Naive thymus-derived CD8-positive, alpha-beta T cell (primary cell): ENCODE results near the gene ARPC5. TPM values are rescaled to one million over a fixed set of nuclear protein-coding genes. Genes with fewer than 3 reads are reported as not detected.
"Not testable (repeated sequence)": the region's sequence is repeated elsewhere in the genome, so short reads cannot be mapped to it uniquely, and the experiment has no call there.

Experiments used
- ATAC-seq, 2 donors: fragments of 150-1000 bp; cut with Tn5 transposase in 1 of 2; sonication (Bioruptor Pico), chemical (Tn5 transposase) in 1 of 2; 1 replicate in 1 of 2; 2 replicates in 1 of 2; pipeline ENCODE4 v1.10.0; 2021; ENCODE audit warnings: mild to moderate bottlenecking in 2 of 2, moderate library complexity in 2 of 2
- POLR2A ChIA-PET: fragments of 350-600 bp; sonication (Branson Sonifier 250); formaldehyde crosslinking; loops from one replicate; lab custom pipeline; 2021; ENCODE audit warnings: antibody characterized with exemption; lab: Charles Lee
- DNase-seq, 10 donors: peaks; one replicate each; pipeline versions ENCODE4 v3.0.0 to v3.0.0-alpha.2; 2020 to 2022
- H3K27ac Mint-ChIP-seq, 10 donors: one replicate each; pipeline ENCODE4 v1.8.0; 2020 to 2022; ENCODE audit warnings: mild to moderate bottlenecking in 10 of 10, mixed read lengths in 10 of 10, moderate library complexity in 4 of 10, inconsistent platforms in 1 of 10
- H3K27me3 Mint-ChIP-seq, 5 donors: one replicate each; pipeline ENCODE4 v1.8.0; 2021 to 2022; ENCODE audit warnings: mixed read lengths in 5 of 5
- H3K36me3 Mint-ChIP-seq, 3 donors: one replicate each; pipeline ENCODE4 v1.8.0; 2020 to 2022; ENCODE audit warnings: mixed read lengths in 3 of 3, mild to moderate bottlenecking in 2 of 3, inconsistent platforms in 1 of 3
- H3K4me1 Mint-ChIP-seq, 4 donors: one replicate each; pipeline ENCODE4 v1.8.0; 2021 to 2022; ENCODE audit warnings: mixed read lengths in 4 of 4
- H3K4me3 Mint-ChIP-seq, 10 donors: one replicate each; pipeline ENCODE4 v1.8.0; 2020 to 2022; ENCODE audit warnings: mild to moderate bottlenecking in 10 of 10, mixed read lengths in 10 of 10, moderate library complexity in 6 of 10, inconsistent platforms in 1 of 10
- H3K9me3 Mint-ChIP-seq, 9 donors: one replicate each; pipeline ENCODE4 v1.8.0; 2020 to 2022; ENCODE audit warnings: mixed read lengths in 9 of 9, mild to moderate bottlenecking in 3 of 9, inconsistent platforms in 1 of 9, moderate library complexity in 1 of 9
- polyA plus RNA-seq, 3 donors: library from polyadenylated mRNA; unstranded; fragments of 300-500 nt; fragmentation: Illumina TruSeq; gene quantifications; one replicate each; pipeline ENCODE4 v1.2.3, GENCODE V29; 2021
- total RNA-seq, 8 experiments: library from RNA in 2 of 8; stranded (reverse) in 2 of 8; gene quantifications; one replicate each; pipeline ENCODE4 v1.2.3 and lab custom pipeline; 2021 to 2026

The ARPC5 gene
- total and polyA plus RNA-seq, 5 experiments from 2014 or later = 99.6 to 556 (median 400) TPM

DNA sequence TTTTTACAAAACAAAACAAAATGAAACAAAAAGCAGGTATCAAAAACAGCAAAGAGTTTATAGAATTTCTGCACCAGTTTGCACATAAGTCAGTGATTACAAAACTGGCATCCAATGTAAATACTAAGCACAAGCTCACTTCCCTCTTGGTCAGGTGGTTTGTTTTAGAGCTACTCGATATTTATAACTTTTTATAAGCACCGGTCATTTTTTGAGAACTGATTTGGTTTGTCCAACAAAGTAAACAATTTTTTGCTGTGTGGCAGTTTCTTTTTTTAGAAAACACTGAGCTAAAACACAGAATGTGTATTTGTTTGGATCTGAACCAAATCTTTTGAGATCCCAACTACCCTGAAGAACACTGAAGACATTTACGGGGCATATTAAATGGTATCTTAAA is 9.3 kb downstream of the ARPC5 start:
- Mint-ChIP-seq H3K27ac (peak overlapping the region in 8 of 10 donors; percentile 29 to 84 (median 72)), H3K4me1 (peaks cover 15 to 49% (median 43%) of the 10 kb centered on the region in 4 donors), H3K36me3 (peaks cover 11 to 72% (median 16%) of the 10 kb centered on the region in 3 donors)
- H3K9me3 Mint-ChIP-seq, H3K4me3 Mint-ChIP-seq, POLR2A ChIA-PET, DNase-seq, ATAC-seq, H3K27me3 Mint-ChIP-seq: not testable (repeated sequence)

DNA sequence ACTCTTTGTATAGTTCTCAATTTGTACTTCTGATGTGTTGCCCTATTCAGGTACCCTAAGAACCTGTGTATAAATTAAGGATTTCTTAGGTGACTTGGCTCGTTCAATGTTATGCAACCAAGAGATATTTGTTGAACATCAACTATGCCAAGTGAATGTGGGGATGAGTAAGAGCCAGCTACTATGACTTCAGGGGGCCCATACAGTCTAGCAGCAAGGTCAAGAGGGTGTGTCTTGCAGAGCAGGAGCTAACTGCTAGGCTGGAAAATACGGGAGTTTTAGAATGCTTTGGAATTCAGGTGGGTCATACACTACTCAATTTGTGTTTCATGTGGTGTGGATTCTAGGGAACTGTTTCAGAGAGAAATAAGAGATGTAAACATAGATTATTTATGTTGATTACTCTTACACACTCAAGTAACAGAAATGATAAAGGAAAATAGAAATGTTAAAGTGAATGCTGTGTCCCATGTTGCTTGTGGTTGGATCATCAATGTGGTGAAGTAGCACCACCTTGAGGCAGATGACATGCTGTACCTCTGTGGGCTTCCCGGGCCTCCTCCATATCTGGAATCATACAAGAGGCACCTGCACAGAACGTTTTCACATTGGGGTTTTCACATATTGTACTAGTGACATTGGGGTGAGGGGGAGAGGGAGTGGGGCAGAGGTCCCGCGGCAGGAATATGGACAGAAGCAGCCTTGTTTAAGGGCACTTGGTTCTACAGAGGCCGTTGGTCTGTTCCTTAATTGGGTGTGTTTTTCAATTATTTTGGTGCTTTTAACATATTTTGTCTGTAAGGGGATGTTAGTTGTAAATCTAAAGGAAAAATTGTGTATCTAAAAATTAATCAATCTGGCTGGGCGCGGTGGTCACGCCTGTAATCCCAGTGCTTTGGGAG is 12.4 kb downstream of the ARPC5 start:
- H3K4me3 Mint-ChIP-seq = no peak overlapping the region
- H3K36me3 Mint-ChIP-seq = peaks cover 0 to 43% (median 8%) of the 10 kb centered on the region in 3 donors
- H3K4me1 Mint-ChIP-seq = peaks cover 10 to 30% (median 20%) of the 10 kb centered on the region in 4 donors
- no peaks in the 10 kb centered on the region for H3K27me3 Mint-ChIP-seq
- peak overlapping the region; percentile 20 to 91 (median 74) for H3K27ac Mint-ChIP-seq
- ATAC-seq = peak; percentile 95 to 98
- POLR2A ChIA-PET = interaction anchor here (0.8 kb wide), 1 partner anchor 10 kb away, joined by 3 read pairs; no protein-coding TSS in a partner anchor
- no peaks in the 10 kb centered on the region for H3K9me3 Mint-ChIP-seq
- DNase-seq = peak in 8 of 10 donors; percentile 17 to 71 (median 44)

DNA sequence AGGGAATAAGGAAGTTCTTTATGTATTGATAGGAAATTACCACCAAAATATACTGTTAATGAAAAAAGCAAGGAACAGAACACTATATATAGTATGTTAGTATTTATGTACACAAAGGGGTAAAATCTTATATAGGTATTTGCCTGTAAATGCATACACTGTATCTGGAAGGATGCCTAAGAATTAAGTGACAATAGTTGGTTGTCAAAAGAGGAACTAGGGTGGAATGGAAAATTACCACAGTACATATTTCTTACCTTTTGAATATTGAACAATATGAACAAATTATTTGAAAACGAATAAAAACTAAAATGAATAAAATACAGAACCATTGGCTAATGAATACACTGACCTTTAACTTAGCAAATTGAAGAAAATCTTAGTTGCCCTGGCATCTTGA is 13.6 kb downstream of the ARPC5 start:
- H3K27ac Mint-ChIP-seq = peak overlapping the region in 7 of 10 donors; percentile 20 to 80 (median 67)
- H3K4me1 Mint-ChIP-seq = peaks cover 9 to 26% (median 18%) of the 10 kb centered on the region in 4 donors
- DNase-seq = no peak
- no peaks in the 10 kb centered on the region for H3K9me3 Mint-ChIP-seq
- peaks cover 0 to 37% (median 4%) of the 10 kb centered on the region in 3 donors for H3K36me3 Mint-ChIP-seq
- ATAC-seq = no peak
- H3K4me3 Mint-ChIP-seq = no peak overlapping the region
- POLR2A ChIA-PET = no interaction called here
- no peaks in the 10 kb centered on the region for H3K27me3 Mint-ChIP-seq

DNA sequence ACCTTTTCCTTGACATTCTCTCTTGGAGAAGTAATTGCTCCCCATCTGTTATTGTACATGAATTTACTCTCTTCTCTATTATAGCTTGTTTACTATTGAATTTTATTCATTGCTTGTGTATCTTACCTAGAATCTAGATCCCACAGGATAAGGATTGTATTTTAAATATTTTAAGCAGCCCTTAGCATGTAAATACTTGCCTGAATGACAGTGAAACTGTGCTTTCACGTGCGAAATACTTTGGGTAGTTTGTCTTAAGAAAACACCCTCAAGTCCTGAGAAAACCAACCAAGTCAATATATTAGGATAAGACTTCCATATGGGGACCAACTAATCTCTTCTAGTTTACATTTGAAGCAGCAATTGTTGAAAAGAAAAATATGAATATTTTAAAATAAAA is 15.3 kb downstream of the ARPC5 start:
- H3K4me1 Mint-ChIP-seq = peaks cover 2 to 17% (median 14%) of the 10 kb centered on the region in 4 donors
- POLR2A ChIA-PET = no interaction called here
- no peaks in the 10 kb centered on the region for H3K9me3 Mint-ChIP-seq
- H3K27me3 Mint-ChIP-seq = no peaks in the 10 kb centered on the region
- ATAC-seq = no peak
- no peak overlapping the region for H3K4me3 Mint-ChIP-seq
- peaks cover 0 to 22% (median 3%) of the 10 kb centered on the region in 3 donors for H3K36me3 Mint-ChIP-seq
- no peak for DNase-seq
- peak overlapping the region in 8 of 10 donors; percentile 22 to 87 (median 49) for H3K27ac Mint-ChIP-seq

DNA sequence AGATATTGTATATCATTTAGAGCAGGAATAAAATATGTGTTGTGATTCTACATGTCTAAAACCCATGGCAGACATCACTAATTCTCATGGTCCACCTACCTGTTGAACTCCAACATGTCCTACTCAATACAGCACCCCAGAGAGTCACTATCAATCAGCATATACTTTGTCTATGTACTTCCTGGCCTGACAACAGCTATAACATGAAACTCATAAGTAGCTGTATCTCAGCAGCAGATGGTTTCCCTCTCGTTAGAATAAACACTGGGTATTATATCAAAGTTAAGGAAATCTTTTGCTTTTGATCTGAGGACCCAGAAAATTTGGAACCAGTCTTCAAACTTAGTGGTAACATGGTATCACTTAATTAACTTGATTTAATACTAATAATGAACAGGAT is 15.8 kb downstream of the ARPC5 start:
- POLR2A ChIA-PET = no interaction called here
- Mint-ChIP-seq H3K9me3 (no peaks in the 10 kb centered on the region), H3K4me3 (peak overlapping the region in 1 of 10 donors; percentile 16), H3K36me3 (peaks cover 0 to 17% (median 3%) of the 10 kb centered on the region in 3 donors), H3K27ac (peak overlapping the region in 9 of 10 donors; percentile 22 to 87 (median 53)), H3K4me1 (peaks cover 2 to 15% (median 13%) of the 10 kb centered on the region in 4 donors), H3K27me3 (no peaks in the 10 kb centered on the region)
- DNase-seq = no peak
- ATAC-seq = peak in 1 of 2 donors; percentile 56

DNA sequence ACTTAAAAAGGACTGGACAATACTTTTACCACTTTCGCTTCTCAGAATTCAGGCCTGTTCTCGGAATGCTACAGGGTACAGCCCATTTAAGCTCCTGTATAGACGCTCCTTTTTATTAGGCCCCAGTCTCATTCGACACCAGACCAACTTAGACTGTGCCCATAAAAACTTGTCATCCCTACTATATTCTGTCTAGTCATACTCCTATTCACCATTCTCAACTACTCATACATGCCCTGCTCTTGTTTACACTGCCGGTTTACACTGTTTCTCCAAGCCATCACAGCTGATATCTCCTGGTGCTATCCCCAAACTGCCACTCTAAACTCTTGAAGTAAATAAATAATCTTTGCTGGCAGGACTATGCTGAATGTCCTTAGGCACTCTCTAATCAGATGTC is 17.4 kb downstream of the ARPC5 start:
- H3K36me3 Mint-ChIP-seq, ATAC-seq, H3K9me3 Mint-ChIP-seq, H3K27me3 Mint-ChIP-seq, POLR2A ChIA-PET, DNase-seq, H3K4me3 Mint-ChIP-seq: not testable (repeated sequence)
- Mint-ChIP-seq H3K4me1 (peaks cover 2 to 14% (median 7%) of the 10 kb centered on the region in 4 donors), H3K27ac (peak overlapping the region in 3 of 10 donors; percentile 43 to 75 (median 58))

DNA sequence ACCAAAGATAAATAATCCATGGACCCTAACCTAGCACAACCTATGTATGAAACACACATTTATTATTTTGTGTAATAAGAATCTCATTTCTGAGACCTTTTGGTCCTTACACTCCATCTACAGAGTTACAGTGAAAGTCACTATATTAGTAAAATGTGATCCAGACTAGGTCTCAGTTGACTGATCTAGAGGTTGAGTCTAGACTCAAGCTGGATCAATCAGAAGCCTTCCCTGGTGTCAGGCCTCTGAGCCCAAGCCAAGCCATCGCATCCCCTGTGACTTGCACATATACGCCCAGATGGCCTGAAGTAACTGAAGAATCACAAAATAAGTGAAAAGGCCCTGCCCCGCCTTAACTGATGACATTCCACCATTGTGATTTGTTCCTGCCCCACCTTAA is 22.6 kb downstream of the ARPC5 start:
- H3K27me3 Mint-ChIP-seq, DNase-seq, ATAC-seq, POLR2A ChIA-PET, H3K9me3 Mint-ChIP-seq, H3K36me3 Mint-ChIP-seq, H3K4me3 Mint-ChIP-seq: not testable (repeated sequence)
- peak overlapping the region in 1 of 10 donors; percentile 63 for H3K27ac Mint-ChIP-seq
- H3K4me1 Mint-ChIP-seq = peaks cover 0 to 11% (median 4%) of the 10 kb centered on the region in 4 donors

DNA sequence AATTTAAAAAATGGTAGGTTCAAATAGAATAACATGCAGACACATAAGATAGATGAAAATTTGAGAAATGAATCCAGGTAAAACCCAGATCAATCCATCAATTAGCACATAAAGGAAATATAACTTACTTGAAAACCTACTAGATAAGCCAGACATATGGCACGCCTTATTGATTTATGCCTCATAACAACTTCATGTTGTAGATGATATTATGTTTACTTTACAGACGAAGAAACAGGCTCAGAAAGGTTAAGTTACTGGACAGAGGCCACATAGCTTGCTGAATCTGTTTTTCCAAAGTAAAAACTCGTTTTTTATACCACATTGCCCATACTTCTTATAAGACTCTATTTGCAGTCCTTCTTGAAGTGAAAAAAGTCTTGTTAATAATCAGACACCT is 23.2 kb downstream of the ARPC5 start:
- H3K36me3 Mint-ChIP-seq = peaks cover 0 to 2% (median 0%) of the 10 kb centered on the region in 3 donors
- peaks cover 0 to 11% (median 5%) of the 10 kb centered on the region in 4 donors for H3K4me1 Mint-ChIP-seq
- no peak for DNase-seq
- H3K27ac Mint-ChIP-seq = peak overlapping the region in 1 of 10 donors; percentile 90
- H3K4me3 Mint-ChIP-seq = no peak overlapping the region
- H3K9me3 Mint-ChIP-seq = no peaks in the 10 kb centered on the region
- peaks cover 0 to 9% (median 0%) of the 10 kb centered on the region in 5 donors for H3K27me3 Mint-ChIP-seq
- POLR2A ChIA-PET = no interaction called here
- ATAC-seq = no peak

DNA sequence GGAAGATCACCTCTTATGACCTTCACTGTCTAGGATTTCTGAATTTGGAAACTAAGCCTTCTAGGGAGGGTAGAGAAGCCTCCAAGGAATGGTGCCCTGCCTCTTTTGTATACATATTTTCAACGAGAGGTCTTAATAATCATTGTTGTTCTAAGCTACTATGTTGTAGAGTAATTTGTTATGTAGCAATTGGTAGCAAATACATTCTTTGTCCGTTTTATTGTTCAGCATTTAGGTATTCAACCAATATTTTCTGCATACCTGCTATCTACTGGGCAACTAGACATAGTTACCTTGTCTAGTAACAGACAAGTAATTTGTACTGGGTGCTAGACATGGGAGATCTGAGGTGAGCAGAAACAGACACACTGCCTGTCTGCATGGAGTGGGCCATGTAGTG is 24.6 kb downstream of the ARPC5 start:
- peaks cover 0 to 9% (median 0%) of the 10 kb centered on the region in 5 donors for H3K27me3 Mint-ChIP-seq
- no peak overlapping the region for H3K4me3 Mint-ChIP-seq
- H3K36me3 Mint-ChIP-seq = peaks cover 0 to 4% (median 0%) of the 10 kb centered on the region in 3 donors
- POLR2A ChIA-PET = no interaction called here
- no peak overlapping the region for H3K27ac Mint-ChIP-seq
- DNase-seq (no peak), ATAC-seq (no peak)
- no peaks in the 10 kb centered on the region for H3K9me3 Mint-ChIP-seq
- H3K4me1 Mint-ChIP-seq = peaks cover 0 to 14% (median 6%) of the 10 kb centered on the region in 4 donors

DNA sequence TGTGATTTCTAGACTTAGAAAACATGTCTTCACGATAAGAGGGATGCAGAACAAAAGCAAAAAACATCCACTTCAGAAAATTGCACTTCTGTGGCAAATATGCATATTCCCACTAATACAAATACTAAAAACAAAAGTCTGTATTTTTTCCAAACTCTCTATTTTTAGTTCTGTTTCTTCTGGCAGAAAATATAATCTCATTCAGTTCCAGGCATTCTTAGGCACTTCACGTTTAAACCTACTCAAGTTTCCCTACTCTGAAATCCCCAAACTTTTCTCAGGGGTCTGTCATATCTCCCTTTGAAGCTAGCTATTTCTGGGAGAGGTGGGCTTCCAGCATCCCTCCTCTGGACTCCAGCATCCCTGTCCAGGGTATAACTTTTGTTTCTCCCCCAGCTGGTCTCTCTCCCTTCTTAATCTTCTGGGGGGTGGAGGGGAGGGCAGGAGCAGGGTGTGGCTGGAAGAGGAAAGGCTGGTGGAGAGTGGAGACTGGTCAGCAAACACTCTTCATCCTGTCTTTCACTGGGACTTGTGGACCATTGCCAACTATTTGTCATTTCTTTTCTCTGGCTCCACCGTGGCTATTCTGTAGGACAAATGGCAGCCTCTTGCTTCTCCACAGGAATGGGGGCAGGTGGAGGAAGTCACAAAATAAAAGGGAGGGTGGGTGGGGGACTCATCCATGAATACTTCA is 25.7 kb downstream of the ARPC5 start:
- no peaks in the 10 kb centered on the region for H3K9me3 Mint-ChIP-seq
- H3K27ac Mint-ChIP-seq = no peak overlapping the region
- POLR2A ChIA-PET = no interaction called here
- H3K27me3 Mint-ChIP-seq = peaks cover 0 to 12% (median 0%) of the 10 kb centered on the region in 5 donors
- no peak for DNase-seq
- H3K4me3 Mint-ChIP-seq = no peak overlapping the region
- no peak for ATAC-seq
- peaks cover 0 to 14% (median 6%) of the 10 kb centered on the region in 4 donors for H3K4me1 Mint-ChIP-seq
- H3K36me3 Mint-ChIP-seq = peaks cover 0 to 4% (median 0%) of the 10 kb centered on the region in 3 donors

DNA sequence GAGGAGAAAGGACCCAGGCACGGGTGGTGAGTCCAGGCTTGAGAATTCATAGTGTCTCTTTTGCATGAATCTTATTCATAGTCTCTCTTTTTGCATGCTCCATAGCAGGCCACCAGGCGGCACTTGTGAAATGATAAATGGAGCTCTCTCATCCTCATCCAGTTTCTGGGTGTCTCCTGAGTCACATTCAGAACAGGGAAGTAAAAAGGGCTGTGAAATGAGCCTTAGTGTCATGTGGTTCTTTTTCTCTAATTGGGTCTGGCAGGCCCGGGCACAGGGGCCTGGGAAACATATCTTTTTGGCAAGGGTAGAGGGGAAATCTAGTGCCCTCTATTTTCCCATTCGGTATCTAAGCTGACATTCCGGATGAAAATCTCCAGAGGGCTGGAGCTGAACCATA is 26.3 kb downstream of the ARPC5 start:
- Mint-ChIP-seq H3K4me1 (peaks cover 0 to 19% (median 4%) of the 10 kb centered on the region in 4 donors), H3K36me3 (peaks cover 0 to 4% (median 0%) of the 10 kb centered on the region in 3 donors), H3K27ac (no peak overlapping the region), H3K27me3 (peaks cover 0 to 15% (median under 1%) of the 10 kb centered on the region in 5 donors), H3K9me3 (no peaks in the 10 kb centered on the region), H3K4me3 (peak overlapping the region in 1 of 10 donors; percentile 36)
- no peak for DNase-seq
- POLR2A ChIA-PET = no interaction called here
- ATAC-seq = no peak

DNA sequence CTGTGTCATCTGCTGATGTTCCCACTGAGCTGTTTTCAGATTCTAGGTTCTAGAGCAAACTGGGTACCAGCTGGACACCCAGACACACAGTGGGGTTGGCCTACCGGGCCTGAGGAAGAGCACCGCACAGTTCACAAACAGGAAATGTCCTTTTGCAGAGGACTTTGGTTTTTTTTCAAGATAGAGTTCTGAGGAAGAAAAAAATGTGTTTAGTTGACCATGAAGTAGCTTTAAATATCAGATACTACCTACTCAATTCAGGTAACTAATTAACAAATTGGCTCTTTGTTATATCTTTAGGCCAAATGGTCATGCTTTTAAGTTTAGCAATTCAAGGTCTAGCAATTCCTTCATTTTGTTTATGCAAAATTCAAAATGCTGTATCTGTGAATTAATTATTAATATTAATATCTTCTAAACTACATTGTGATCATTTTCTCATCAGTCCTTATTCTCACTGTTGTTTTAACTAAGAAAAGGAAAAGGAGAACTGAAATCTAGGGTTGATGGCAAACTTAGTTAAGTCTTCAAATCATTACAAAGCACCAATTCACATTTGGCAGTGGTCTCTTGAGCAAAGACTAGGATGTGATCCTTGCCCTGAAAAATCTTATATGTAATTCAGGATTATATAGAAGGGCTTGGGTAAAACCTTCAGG is 28.1 kb downstream of the ARPC5 start:
- H3K4me1 Mint-ChIP-seq = peaks cover 0 to 24% (median 7%) of the 10 kb centered on the region in 4 donors
- POLR2A ChIA-PET = no interaction called here
- peak overlapping the region in 3 of 10 donors; percentile 15 to 66 (median 51) for H3K27ac Mint-ChIP-seq

More for the DNA sequence above, 28.1 kb downstream of the ARPC5 start:
- DNase-seq (no peak), ATAC-seq (no peak)
- peaks cover 0 to 21% (median 7%) of the 10 kb centered on the region in 5 donors for H3K27me3 Mint-ChIP-seq
- no peak overlapping the region for H3K4me3 Mint-ChIP-seq
- peaks cover 0 to 4% (median 0%) of the 10 kb centered on the region in 3 donors for H3K36me3 Mint-ChIP-seq
- no peaks in the 10 kb centered on the region for H3K9me3 Mint-ChIP-seq
